ENCODE measurements around the gene SLMAP. TPM values are rescaled to one million over a fixed set of nuclear protein-coding genes. Genes with fewer than 3 reads are reported as not detected.
A peak's percentile ranks its signal among the peaks of the same experiment; 100 is the strongest.

Gene SLMAP, protein sequence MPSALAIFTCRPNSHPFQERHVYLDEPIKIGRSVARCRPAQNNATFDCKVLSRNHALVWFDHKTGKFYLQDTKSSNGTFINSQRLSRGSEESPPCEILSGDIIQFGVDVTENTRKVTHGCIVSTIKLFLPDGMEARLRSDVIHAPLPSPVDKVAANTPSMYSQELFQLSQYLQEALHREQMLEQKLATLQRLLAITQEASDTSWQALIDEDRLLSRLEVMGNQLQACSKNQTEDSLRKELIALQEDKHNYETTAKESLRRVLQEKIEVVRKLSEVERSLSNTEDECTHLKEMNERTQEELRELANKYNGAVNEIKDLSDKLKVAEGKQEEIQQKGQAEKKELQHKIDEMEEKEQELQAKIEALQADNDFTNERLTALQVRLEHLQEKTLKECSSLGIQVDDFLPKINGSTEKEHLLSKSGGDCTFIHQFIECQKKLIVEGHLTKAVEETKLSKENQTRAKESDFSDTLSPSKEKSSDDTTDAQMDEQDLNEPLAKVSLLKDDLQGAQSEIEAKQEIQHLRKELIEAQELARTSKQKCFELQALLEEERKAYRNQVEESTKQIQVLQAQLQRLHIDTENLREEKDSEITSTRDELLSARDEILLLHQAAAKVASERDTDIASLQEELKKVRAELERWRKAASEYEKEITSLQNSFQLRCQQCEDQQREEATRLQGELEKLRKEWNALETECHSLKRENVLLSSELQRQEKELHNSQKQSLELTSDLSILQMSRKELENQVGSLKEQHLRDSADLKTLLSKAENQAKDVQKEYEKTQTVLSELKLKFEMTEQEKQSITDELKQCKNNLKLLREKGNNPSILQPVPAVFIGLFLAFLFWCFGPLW
- total RNA-seq (2012; rRNA removed), result 26.5 and 32.2 TPM in 2 replicates
- 14.1 and 15.5 TPM in 2 replicates for polyA plus RNA-seq (2012; rRNA removed)
- 5.0 and 19.4 TPM in 2 replicates for polyA plus RNA-seq (2012; cell fraction: cytosol; rRNA removed)
- 10.6 and 24.7 TPM in 2 replicates for polyA plus RNA-seq (2012; cell fraction: nucleus; rRNA removed; ENCODE audit: low replicate concordance)
- percentile 86 among the genes with signal in this experiment for Bru-seq, nascent RNA
- BruChase-seq, experiment 1, labeled RNA remaining after a 6-hour chase, result percentile 87 among the genes with signal in this experiment
- percentile 83 among the genes with signal in this experiment for BruChase-seq, experiment 2, labeled RNA remaining after a 2-hour chase
- long read RNA-seq, partial matches to known transcripts, result 26 of 41 reads
- long read RNA-seq, other reads (novel, unspliced or antisense), result 15 of 41 reads

DNA sequence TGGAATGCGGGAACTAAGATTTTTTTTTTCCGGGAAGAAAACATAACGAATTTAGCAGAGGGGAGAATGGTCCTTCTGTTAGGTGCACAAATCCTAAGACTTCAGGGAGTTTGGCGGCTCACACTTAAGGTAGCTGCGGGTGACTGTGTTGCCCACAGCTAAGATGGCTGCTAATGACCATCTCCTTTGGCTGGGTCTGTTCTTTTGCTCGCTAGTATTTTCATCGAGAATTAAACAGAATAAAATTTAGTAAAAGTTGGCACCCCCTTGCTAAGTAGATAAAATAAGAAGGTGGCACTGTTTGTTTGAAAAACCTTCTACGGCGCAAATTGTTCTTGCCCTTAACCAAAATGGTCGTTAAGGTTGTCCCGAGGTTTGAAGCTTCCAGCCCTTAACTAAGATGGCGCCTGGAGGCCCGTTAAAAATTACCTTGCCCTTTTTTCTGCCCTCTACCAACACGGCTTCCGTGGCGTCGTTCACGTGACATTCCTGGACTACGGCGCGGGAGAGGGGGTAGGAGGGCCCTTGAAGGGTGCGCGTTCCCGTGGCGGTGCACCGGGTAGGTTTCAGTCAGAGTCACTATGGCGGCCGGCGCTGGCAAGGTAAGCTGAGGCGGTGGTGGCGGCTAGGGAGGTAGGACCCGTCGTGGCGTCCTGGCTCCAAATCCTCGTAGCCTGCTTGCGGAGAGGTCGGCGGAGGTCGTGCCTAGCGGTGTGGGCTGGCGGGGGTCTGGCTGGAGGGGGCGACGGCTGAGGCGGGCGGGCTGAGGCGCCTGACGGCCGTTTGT is at the start of gene SLMAP:
Gene SLMAP, plus strand, starts transcription at position 569 of the 787 bp plus-strand sequence. CDS start 1,343 bp downstream, outside the sequence.
- peak within 1 kb of the TSS; percentile 35; the same call in 1 of the 2 replicates for H2BK20ac ChIP-seq (ENCODE audit: low read depth, low read length)
- TF ChIP-seq RCOR1 (IDR thresholded peaks at IDR 0.05; ENCODE audit: insufficient replicate concordance, low read length), result no peak
- no peak for TF ChIP-seq RAD21 (IDR thresholded peaks at IDR 0.05; ENCODE audit: low read length)
- TF ChIP-seq FOS (IDR thresholded peaks at IDR 0.05; ENCODE audit: low read depth, low read length), result no peak
- TF ChIP-seq POLR2A (IDR thresholded peaks at IDR 0.05; ENCODE audit: low read depth, low read length), result peak; percentile 68; the same call in 1 of the 2 replicates
- TF ChIP-seq, protein P1, sequence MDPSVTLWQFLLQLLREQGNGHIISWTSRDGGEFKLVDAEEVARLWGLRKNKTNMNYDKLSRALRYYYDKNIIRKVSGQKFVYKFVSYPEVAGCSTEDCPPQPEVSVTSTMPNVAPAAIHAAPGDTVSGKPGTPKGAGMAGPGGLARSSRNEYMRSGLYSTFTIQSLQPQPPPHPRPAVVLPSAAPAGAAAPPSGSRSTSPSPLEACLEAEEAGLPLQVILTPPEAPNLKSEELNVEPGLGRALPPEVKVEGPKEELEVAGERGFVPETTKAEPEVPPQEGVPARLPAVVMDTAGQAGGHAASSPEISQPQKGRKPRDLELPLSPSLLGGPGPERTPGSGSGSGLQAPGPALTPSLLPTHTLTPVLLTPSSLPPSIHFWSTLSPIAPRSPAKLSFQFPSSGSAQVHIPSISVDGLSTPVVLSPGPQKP (IDR thresholded peaks at IDR 0.05; ENCODE audit: borderline replicate concordance, low read depth, low read length), result no peak
- peak; percentile 78; the same call in 1 of the 2 replicates for TF ChIP-seq MAZ (IDR thresholded peaks at IDR 0.05; ENCODE audit: borderline replicate concordance, low read depth, low read length)
- TF ChIP-seq, protein P2, sequence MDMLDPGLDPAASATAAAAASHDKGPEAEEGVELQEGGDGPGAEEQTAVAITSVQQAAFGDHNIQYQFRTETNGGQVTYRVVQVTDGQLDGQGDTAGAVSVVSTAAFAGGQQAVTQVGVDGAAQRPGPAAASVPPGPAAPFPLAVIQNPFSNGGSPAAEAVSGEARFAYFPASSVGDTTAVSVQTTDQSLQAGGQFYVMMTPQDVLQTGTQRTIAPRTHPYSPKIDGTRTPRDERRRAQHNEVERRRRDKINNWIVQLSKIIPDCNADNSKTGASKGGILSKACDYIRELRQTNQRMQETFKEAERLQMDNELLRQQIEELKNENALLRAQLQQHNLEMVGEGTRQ (IDR thresholded peaks at IDR 0.05; ENCODE audit: low read depth, low read length), result peak; percentile 96
- peak; percentile 94 for TF ChIP-seq BHLHE40 (IDR thresholded peaks at IDR 0.05; ENCODE audit: low read depth, low read length)
- TF ChIP-seq CEBPB (IDR thresholded peaks at IDR 0.05; ENCODE audit: low read depth, low read length), result no peak
- H3K56ac ChIP-seq (ENCODE audit: extremely low read depth, insufficient read depth, low read length), result peak within 1 kb of the TSS; percentile 97
- H3K27me3 ChIP-seq (ENCODE audit: control insufficient read depth, insufficient read depth, low read length), result no peaks in the 10 kb centered on the region
- H3K4me2 ChIP-seq (ENCODE audit: low read depth, low read length), result peak within 1 kb of the TSS; percentile 95
- peak within 1 kb of the TSS; percentile 40 to 95 for H4K8ac ChIP-seq (ENCODE audit: low read depth in 2 of 2, low read length in 2 of 2)
- 0% methylated on average over 19 of the region's 48 CpGs; no CpG with 5 or more reads in 1 of the 2 experiments for WGBS, 2 experiments (ENCODE audit: extremely low coverage in 2 of 2, insufficient read length in 1 of 2)
- peak within 1 kb of the TSS; percentile 84 for H3K4me3 ChIP-seq (ENCODE audit: insufficient read depth, low read depth, low read length)
- peak within 1 kb of the TSS; percentile 29 for H4K5ac ChIP-seq (ENCODE audit: low read depth, low read length)
- H3K27ac ChIP-seq (ENCODE audit: insufficient read depth, low read length), result peak within 1 kb of the TSS; percentile 88
- peak within 1 kb of the TSS; percentile 90 for H2AFZ ChIP-seq (replicated peaks; ENCODE audit: low read length, poor library complexity)
- H2BK120ac ChIP-seq (ENCODE audit: low read depth, low read length), result peak within 1 kb of the TSS; percentile 66
- no TSS peak for BruUV-seq (replicated peaks)
- H4K20me1 ChIP-seq (ENCODE audit: insufficient read depth, low read length), result peaks cover 33% of the 10 kb centered on the region
- H3K9me3 ChIP-seq (ENCODE audit: control insufficient read depth, insufficient read depth, low read length), result no peaks in the 10 kb centered on the region
- H3K18ac ChIP-seq (ENCODE audit: low read depth, low read length), result peak within 1 kb of the TSS; percentile 52
- H3K9me1 ChIP-seq (ENCODE audit: insufficient read depth, low read length), result peaks cover 7% of the 10 kb centered on the region; the same call in 1 of the 2 replicates
- H2BK15ac ChIP-seq (ENCODE audit: low read depth, low read length), result 0 out of 3 replicates have a peak within 1 kb of the TSS, but pooled peaks have one; percentile 12
- ChIA-PET POLR2A (ENCODE audit: unreplicated experiment) (no interaction called here), CTCF (interaction anchor here (0.7 to 1.0 kb wide), 2 partner anchors 10 to 541 kb away, joined by 3 read pairs; no protein-coding TSS in a partner anchor)
- H4K91ac ChIP-seq (ENCODE audit: insufficient read depth, low read depth, low read length), result peak within 1 kb of the TSS; percentile 53
- peak within 1 kb of the TSS; percentile 83 for H3K14ac ChIP-seq (replicated peaks; ENCODE audit: low read depth, low read length)
- H3K36me3 ChIP-seq (ENCODE audit: control insufficient read depth, insufficient read depth, low read length), result peaks cover 4% of the 10 kb centered on the region; the same call in 1 of the 2 replicates
- H3K4me1 ChIP-seq (ENCODE audit: control insufficient read depth, insufficient read depth, low read length), result peaks cover 4% of the 10 kb centered on the region
- intact Hi-C loops (cut with micrococcal nuclease), result loop anchor here (2.0 to 5.0 kb wide), 4 partner anchors 46 to 159 kb away; partner anchors contain the start of gene ARF4
- peak within 1 kb of the TSS; percentile 78; the same call in 1 of the 2 replicates for H3K23ac ChIP-seq (ENCODE audit: low read depth, low read length)
- H3K79me1 ChIP-seq (ENCODE audit: low read depth in 1 of 2, low read length in 2 of 2), result peaks cover 3 to 35% of the 10 kb centered on the region in 2 experiments
- dilution Hi-C loops (cut with HindIII; ENCODE audit: low sequenced_read_pairs, unreplicated experiment), result no loop called here
- H2AK9ac ChIP-seq (replicated peaks; ENCODE audit: low read depth, low read length, poor library complexity), result peak within 1 kb of the TSS; percentile 91
- in situ Hi-C loops (cut with MboI; ENCODE audit: low sequenced_read_pairs), result no loop called here
- H3K9ac ChIP-seq (ENCODE audit: low read depth, low read length), result peak within 1 kb of the TSS; percentile 77
- H2BK5ac ChIP-seq (ENCODE audit: low read depth, low read length, poor library complexity, severe bottlenecking), result peak within 1 kb of the TSS; percentile 87
- H2AK5ac ChIP-seq (ENCODE audit: low read depth, low read length), result peak within 1 kb of the TSS; percentile 7; the same call in 1 of the 2 replicates
- ATAC-seq (ENCODE audit: low read depth), result peak; percentile 95
- H3K4ac ChIP-seq (ENCODE audit: low read depth, low read length), result peak within 1 kb of the TSS; percentile 81
- DNase-seq, result peak; percentile 96
